ENCODE results near the gene ZNF302. TPM values are rescaled to one million over a fixed set of nuclear protein-coding genes. Genes with fewer than 3 reads are reported as not detected.

The ZNF302 gene
- total RNA-seq, 2 donors from 2014 or later: 14.4 to 17.6 TPM

GRCh38 chr19:34725400-34725799, 47.9 kb downstream of the ZNF302 start:
- ATAC-seq: no peak
- H3K4me1 Mint-ChIP-seq (ENCODE audit: low read depth in 2 of 2): no peaks in the 10 kb centered on the region
- H3K4me3 Mint-ChIP-seq: no peak overlapping the region
- no peak overlapping the region for H3K27ac Mint-ChIP-seq
- no peak for DNase-seq (ENCODE audit: low spot score)
- H3K27me3 Mint-ChIP-seq: peaks cover 37 to 51% of the 10 kb centered on the region in 2 donors
- no peaks in the 10 kb centered on the region for H3K36me3 Mint-ChIP-seq
- H3K9me3 Mint-ChIP-seq: no peaks in the 10 kb centered on the region

- Mint-ChIP-seq H3K27ac (peak overlapping the region in 1 of 2 donors; percentile 27), H3K27me3 (peaks cover 16 to 17% of the 10 kb centered on the region in 2 donors), H3K36me3 (peaks cover 9% of the 10 kb centered on the region), H3K4me1 (ENCODE audit: low read depth in 2 of 2) (peaks cover 16 to 21% of the 10 kb centered on the region in 2 donors), H3K4me3 (no peak overlapping the region), H3K9me3 (peaks cover 5% of the 10 kb centered on the region)
- ATAC-seq (no peak), DNase-seq (ENCODE audit: low spot score) (no peak)
Observed at GRCh38 chr19:34731019-34731829, 53.7 kb downstream of the ZNF302 start.

DNA sequence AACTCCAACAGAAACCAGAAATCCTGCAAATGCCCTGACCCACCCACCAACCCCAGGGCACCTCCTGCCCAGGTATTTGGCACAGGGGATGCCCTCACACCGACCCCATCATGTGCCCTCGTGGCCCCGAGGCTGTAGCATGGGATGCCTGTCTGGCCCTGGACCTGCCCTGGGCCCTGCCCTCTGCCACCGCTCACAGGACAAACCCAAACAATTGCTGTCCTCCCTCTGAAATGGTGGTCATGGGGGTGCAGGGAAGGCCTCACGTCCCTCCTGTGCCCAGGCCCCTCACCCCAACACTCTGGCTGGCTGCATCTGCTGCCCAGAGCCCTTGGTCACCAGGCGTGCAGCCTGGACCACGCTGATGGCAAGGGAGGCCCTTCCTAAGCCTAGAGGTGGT, 54.5 kb downstream of the ZNF302 start:
- H3K4me3 Mint-ChIP-seq: no peak overlapping the region
- peak overlapping the region in 1 of 2 donors; percentile 27 for H3K27ac Mint-ChIP-seq
- H3K27me3 Mint-ChIP-seq: peaks cover 10 to 11% of the 10 kb centered on the region in 2 donors
- ATAC-seq: no peak
- peaks cover 5% of the 10 kb centered on the region for H3K9me3 Mint-ChIP-seq
- DNase-seq (ENCODE audit: low spot score): no peak
- H3K4me1 Mint-ChIP-seq (ENCODE audit: low read depth in 2 of 2): peaks cover 16 to 21% of the 10 kb centered on the region in 2 donors
- H3K36me3 Mint-ChIP-seq: peaks cover 9% of the 10 kb centered on the region

- DNase-seq (ENCODE audit: low spot score): no peak
- Mint-ChIP-seq H3K9me3 (peaks cover 5% of the 10 kb centered on the region), H3K27me3 (peaks cover 5% of the 10 kb centered on the region in 2 donors), H3K4me1 (ENCODE audit: low read depth in 2 of 2) (peaks cover 16 to 21% of the 10 kb centered on the region in 2 donors), H3K27ac (no peak overlapping the region), H3K4me3 (peak overlapping the region; percentile 45), H3K36me3 (peaks cover 9% of the 10 kb centered on the region)
- no peak for ATAC-seq
Observed at GRCh38 chr19:34732612-34733211, 55.2 kb downstream of the ZNF302 start.

GRCh38 chr19:34733266-34733745, 55.8 kb downstream of the ZNF302 start:
- ATAC-seq: peak; percentile 0
- peaks cover 0 to 2% of the 10 kb centered on the region in 2 donors for H3K27me3 Mint-ChIP-seq
- H3K9me3 Mint-ChIP-seq: peaks cover 5% of the 10 kb centered on the region
- H3K36me3 Mint-ChIP-seq: peaks cover 9% of the 10 kb centered on the region
- peaks cover 16 to 21% of the 10 kb centered on the region in 2 donors for H3K4me1 Mint-ChIP-seq (ENCODE audit: low read depth in 2 of 2)
- peak overlapping the region; percentile 90 for H3K4me3 Mint-ChIP-seq
- peak overlapping the region; percentile 88 to 95 for H3K27ac Mint-ChIP-seq
- no peak for DNase-seq (ENCODE audit: low spot score)

DNA sequence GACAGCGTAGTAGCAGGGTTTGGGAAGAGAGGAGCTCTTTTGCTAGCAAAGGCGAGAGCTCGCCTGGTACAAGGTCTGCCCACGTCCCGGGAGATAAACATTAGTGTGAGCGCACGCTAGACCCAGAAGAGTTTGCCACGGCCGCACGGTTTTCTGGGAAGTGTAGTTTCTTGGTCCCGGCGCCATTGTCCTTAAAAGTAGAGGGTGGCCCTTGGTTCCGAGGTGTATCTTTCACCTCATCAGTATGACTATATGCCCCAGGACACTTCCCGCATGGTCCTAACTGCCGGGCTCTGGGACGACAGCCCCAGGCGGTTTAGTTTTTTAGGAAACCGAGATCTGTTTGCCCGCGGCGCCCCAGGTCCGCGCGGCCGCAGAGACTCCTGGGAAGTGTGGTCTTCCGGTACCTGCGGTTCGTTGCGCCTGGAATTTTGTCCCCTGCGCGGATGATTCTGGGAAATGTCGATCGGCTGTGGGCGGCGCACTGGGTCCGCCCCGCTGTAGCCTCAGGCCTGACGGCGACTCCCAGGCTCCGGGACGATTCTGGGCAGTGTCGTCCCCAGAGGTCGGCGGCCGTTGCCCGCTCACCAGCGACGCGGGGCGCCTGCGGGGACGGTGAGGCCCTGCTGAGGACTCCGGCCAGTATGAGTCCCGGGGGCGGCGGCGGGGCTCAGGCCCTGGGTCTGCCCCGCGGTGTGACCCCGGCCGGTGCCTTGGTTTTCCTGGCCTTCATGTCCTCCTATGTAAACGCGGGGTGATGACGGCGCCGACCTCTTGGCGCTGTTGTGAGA, 56.5 kb downstream of the ZNF302 start, which contains the start of gene ZNF181:
ZNF181 (plus strand) TSS at position 498 of the 791 bp plus-strand sequence. CDS start 795 bp downstream, outside the sequence.
- peak; percentile 88 for ATAC-seq
- Mint-ChIP-seq H3K4me1 (ENCODE audit: low read depth in 2 of 2) (peaks cover 16 to 21% of the 10 kb centered on the region in 2 donors), H3K4me3 (peak within 1 kb of the TSS; percentile 90), H3K36me3 (peaks cover 13% of the 10 kb centered on the region), H3K9me3 (peaks cover 5% of the 10 kb centered on the region), H3K27me3 (peaks cover 0 to 2% of the 10 kb centered on the region in 2 donors), H3K27ac (peak within 1 kb of the TSS; percentile 88 to 95)
- DNase-seq (ENCODE audit: low spot score): peak; percentile 84

GRCh38 chr19:34734537-34735103, 57.1 kb downstream of the ZNF302 start:
- peaks cover 16 to 21% of the 10 kb centered on the region in 2 donors for H3K4me1 Mint-ChIP-seq (ENCODE audit: low read depth in 2 of 2)
- H3K9me3 Mint-ChIP-seq: peaks cover 9% of the 10 kb centered on the region
- no peak for DNase-seq (ENCODE audit: low spot score)

More at GRCh38 chr19:34734537-34735103, 57.1 kb downstream of the ZNF302 start:
- H3K27me3 Mint-ChIP-seq: no peaks in the 10 kb centered on the region
- peaks cover 20% of the 10 kb centered on the region for H3K36me3 Mint-ChIP-seq
- ATAC-seq: no peak
- H3K27ac Mint-ChIP-seq: peak overlapping the region; percentile 88 to 95
- peak overlapping the region; percentile 90 for H3K4me3 Mint-ChIP-seq

Other genes with a start within 250 kb of the ZNF302 start
- 100 to 1,000 TPM; 121 to 180 TPM for gene UBA2, start 249.3 kb upstream of the ZNF302 start, total RNA-seq
- gene WTIP, start 195.9 kb upstream of the ZNF302 start, total RNA-seq: 1 to 10 TPM; 1.1 to 1.2 TPM
- gene SCGB2B2, start 519 bp upstream of the ZNF302 start, total RNA-seq: under 1 TPM; 0.57 to 0.81 TPM
- 1 to 10 TPM; 3.4 to 5.7 TPM for gene ZNF181, start 56.6 kb downstream of the ZNF302 start, total RNA-seq
- gene ZNF599, start 95.5 kb downstream of the ZNF302 start, total RNA-seq: 1 to 10 TPM; 1.5 to 3.3 TPM
- gene ZNF30, start 249.2 kb downstream of the ZNF302 start, total RNA-seq: 1 to 10 TPM; 3.1 to 6.6 TPM